NCI-H2107 (cell line): ENCODE measurements around the gene MX2.
"Not testable (repeated sequence)": the region's sequence is repeated elsewhere in the genome, so short reads cannot be mapped to it uniquely, and the experiment has no call there.

Experiments used
- DNase-seq: peaks from one replicate; lab custom pipeline; 2025; lab: John Stamatoyannopoulos, UW

The MX2 gene

GRCh38 chr21:41387042-41387819 is 25.4 kb downstream of the MX2 start:
- DNase-seq, result no peak

GRCh38 chr21:41387824-41388223 is 26.0 kb downstream of the MX2 start:
- DNase-seq, result no peak

GRCh38 chr21:41388259-41388658 is 26.4 kb downstream of the MX2 start:
- no peak for DNase-seq

GRCh38 chr21:41390043-41390639 is 28.3 kb downstream of the MX2 start:
- DNase-seq, result no peak

- DNase-seq, result no peak
Observed at GRCh38 chr21:41393876-41394465, 32.1 kb downstream of the MX2 start.

- DNase-seq, result no peak
Observed at GRCh38 chr21:41396558-41397075, 34.8 kb downstream of the MX2 start.

- DNase-seq, result no peak
Observed at GRCh38 chr21:41397471-41397891, 35.7 kb downstream of the MX2 start.

- DNase-seq, result no peak
Observed at GRCh38 chr21:41398251-41398650, 36.4 kb downstream of the MX2 start.

- no peak for DNase-seq
Observed at GRCh38 chr21:41398831-41399230, 37.0 kb downstream of the MX2 start.

- no peak for DNase-seq
Observed at GRCh38 chr21:41399246-41399800, 37.5 kb downstream of the MX2 start.

GRCh38 chr21:41402231-41402630 is 40.4 kb downstream of the MX2 start:
- DNase-seq, result no peak

- DNase-seq, result no peak
Observed at GRCh38 chr21:41402796-41403195, 41.0 kb downstream of the MX2 start.

GRCh38 chr21:41403331-41403730 is 41.5 kb downstream of the MX2 start:
- DNase-seq, result no peak

- no peak for DNase-seq
Observed at GRCh38 chr21:41403966-41404365, 42.1 kb downstream of the MX2 start.

GRCh38 chr21:41405321-41405720 is 43.5 kb downstream of the MX2 start:
- no peak for DNase-seq

GRCh38 chr21:41406340-41406739 is 44.5 kb downstream of the MX2 start:
- DNase-seq, result no peak

- no peak for DNase-seq
Observed at GRCh38 chr21:41407541-41408460, 46.0 kb downstream of the MX2 start.

GRCh38 chr21:41410361-41410760 is 48.5 kb downstream of the MX2 start:
- no peak for DNase-seq

- no peak for DNase-seq
Observed at GRCh38 chr21:41410767-41411448, 49.1 kb downstream of the MX2 start.

GRCh38 chr21:41411449-41412089 is 49.7 kb downstream of the MX2 start:
- no peak for DNase-seq

GRCh38 chr21:41417505-41417904 is 55.7 kb downstream of the MX2 start:
- not testable (repeated sequence) for DNase-seq
